Bone marrow (tissue), 2 donors: ENCODE data around the gene PHRF1.

Experiments
- DNase-seq, 2 donors: peaks; one replicate each; lab custom pipeline; 2025; lab: John Stamatoyannopoulos, UW

The PHRF1 gene

GRCh38 chr11:596374-596773, 20.1 kb downstream of the PHRF1 start:
- no peak for DNase-seq

- no peak for DNase-seq
These were observed 21.0 kb downstream of the PHRF1 start for GRCh38 chr11:597166-597725.

- DNase-seq = no peak
These were observed 21.9 kb downstream of the PHRF1 start for GRCh38 chr11:598005-598680.

- DNase-seq = no peak
These were observed 25.4 kb downstream of the PHRF1 start for GRCh38 chr11:601573-602245.

GRCh38 chr11:603154-603553, 26.9 kb downstream of the PHRF1 start:
- no peak for DNase-seq

- no peak for DNase-seq
These were observed 29.2 kb downstream of the PHRF1 start for GRCh38 chr11:605286-606129.

GRCh38 chr11:606245-606644, 30.0 kb downstream of the PHRF1 start:
- DNase-seq = no peak

- DNase-seq = no peak
These were observed 30.9 kb downstream of the PHRF1 start for GRCh38 chr11:607020-607780.

- DNase-seq = no peak
These were observed 31.8 kb downstream of the PHRF1 start for GRCh38 chr11:607971-608659.

- DNase-seq = no peak
These were observed 32.6 kb downstream of the PHRF1 start for GRCh38 chr11:608791-609251.

- no peak for DNase-seq
These were observed 33.1 kb downstream of the PHRF1 start for GRCh38 chr11:609341-609811.

GRCh38 chr11:610146-610801, 34.0 kb downstream of the PHRF1 start:
- DNase-seq = no peak

GRCh38 chr11:611001-611996, 35.0 kb downstream of the PHRF1 start:
- DNase-seq = no peak

GRCh38 chr11:612201-612960, 36.1 kb downstream of the PHRF1 start:
- DNase-seq = no peak

- DNase-seq = no peak
These were observed 36.7 kb downstream of the PHRF1 start for GRCh38 chr11:612961-613300.

GRCh38 chr11:613369-613968, 37.2 kb downstream of the PHRF1 start:
- DNase-seq = no peak

- no peak for DNase-seq
These were observed 37.9 kb downstream of the PHRF1 start for GRCh38 chr11:614021-614622.
